Endothelial cell (in vitro differentiated cells): ENCODE data around the gene TLE2. TPM values are rescaled to one million over a fixed set of nuclear protein-coding genes. Genes with fewer than 3 reads are reported as not detected.
"Not testable (repeated sequence)": the region's sequence is repeated elsewhere in the genome, so short reads cannot be mapped to it uniquely, and the experiment has no call there.

Source experiments
- DNase-seq: peaks from one replicate; pipeline ENCODE4 v3.0.0; 2021; ENCODE audit warnings: low spot score
- H3K27ac Mint-ChIP-seq: one replicate; pipeline ENCODE4 v1.8.0; 2021; ENCODE audit warnings: mixed read lengths, inconsistent platforms; ENCODE audit not compliant: unreplicated experiment
- H3K27me3 Mint-ChIP-seq: one replicate; pipeline ENCODE4 v1.8.0; 2021; ENCODE audit warnings: mild to moderate bottlenecking, moderate library complexity, mixed read lengths, inconsistent platforms; ENCODE audit not compliant: unreplicated experiment
- H3K36me3 Mint-ChIP-seq: one replicate; pipeline ENCODE4 v1.8.0; 2021; ENCODE audit warnings: mild to moderate bottlenecking, low read depth, mixed read lengths, inconsistent platforms; ENCODE audit not compliant: unreplicated experiment
- H3K4me1 Mint-ChIP-seq: one replicate; pipeline ENCODE4 v1.8.0; 2021; ENCODE audit warnings: mild to moderate bottlenecking, mixed read lengths, inconsistent platforms; ENCODE audit not compliant: unreplicated experiment
- H3K4me3 Mint-ChIP-seq: one replicate; pipeline ENCODE4 v1.8.0; 2021; ENCODE audit warnings: mild to moderate bottlenecking, mixed read lengths, inconsistent platforms; ENCODE audit not compliant: unreplicated experiment
- H3K9me3 Mint-ChIP-seq: one replicate; pipeline ENCODE4 v1.8.0; 2021; ENCODE audit warnings: mixed read lengths, inconsistent platforms; ENCODE audit not compliant: unreplicated experiment
- CTCF ChIP-seq: fragments of 200-600 bp; sonication (generic); IDR thresholded peaks from one replicate; pipeline ENCODE4 v1.5.0; 2021; ENCODE audit warnings: antibody characterized with exemption; ENCODE audit not compliant: unreplicated experiment
- total RNA-seq: library from RNA; stranded (reverse); fragmentation: NEBNext Ultra II Directional; extraction: Animal tissue kit (Norgen Biotek cat#: 25700); gene quantifications from one replicate; pipeline ENCODE4 v1.2.1, GENCODE V29; 2021; ENCODE audit not compliant: unreplicated experiment

TLE2 gene
- total RNA-seq, 1 donor from 2014 or later: 5.7 TPM

GRCh38 chr19:3053780-3054179 lies 24.7 kb upstream of the TLE2 start:
- no peak for TF ChIP-seq CTCF
- Mint-ChIP-seq H3K27me3 (peaks cover 11% of the 10 kb centered on the region), H3K36me3 (peaks cover 16% of the 10 kb centered on the region), H3K9me3 (no peaks in the 10 kb centered on the region), H3K4me3 (no peak overlapping the region), H3K4me1 (peaks cover 5% of the 10 kb centered on the region), H3K27ac (no peak overlapping the region)
- DNase-seq: no peak

GRCh38 chr19:3053218-3053621 lies 24.1 kb upstream of the TLE2 start:
- Mint-ChIP-seq H3K27ac (no peak overlapping the region), H3K27me3 (peaks cover 9% of the 10 kb centered on the region), H3K4me3 (no peak overlapping the region), H3K36me3 (peaks cover 16% of the 10 kb centered on the region), H3K9me3 (no peaks in the 10 kb centered on the region), H3K4me1 (peaks cover 4% of the 10 kb centered on the region)
- no peak for TF ChIP-seq CTCF
- no peak for DNase-seq

GRCh38 chr19:3050016-3050415 lies 20.9 kb upstream of the TLE2 start:
- not testable (repeated sequence) for H3K27ac Mint-ChIP-seq, H3K4me3 Mint-ChIP-seq, H3K9me3 Mint-ChIP-seq, H3K36me3 Mint-ChIP-seq, H3K4me1 Mint-ChIP-seq, DNase-seq
- peaks cover 11% of the 10 kb centered on the region for H3K27me3 Mint-ChIP-seq

- Mint-ChIP-seq H3K36me3 (no peaks in the 10 kb centered on the region), H3K4me1 (peaks cover 4% of the 10 kb centered on the region), H3K27me3 (peaks cover 10% of the 10 kb centered on the region), H3K4me3 (no peak overlapping the region), H3K27ac (no peak overlapping the region), H3K9me3 (no peaks in the 10 kb centered on the region)
- no peak for DNase-seq
- TF ChIP-seq CTCF: no peak
Observed at GRCh38 chr19:3049089-3049488, 20.0 kb upstream of the TLE2 start.

GRCh38 chr19:3048190-3048533 lies 19.1 kb upstream of the TLE2 start:
- Mint-ChIP-seq H3K36me3 (no peaks in the 10 kb centered on the region), H3K4me3 (no peak overlapping the region), H3K27ac (no peak overlapping the region), H3K4me1 (peaks cover 4% of the 10 kb centered on the region), H3K9me3 (no peaks in the 10 kb centered on the region), H3K27me3 (peaks cover 10% of the 10 kb centered on the region)
- TF ChIP-seq CTCF: no peak
- DNase-seq: no peak
